GM13976 (cell line): ENCODE measurements around the gene C19orf12.

ENCODE experiments used
- DNase-seq: peaks from one replicate; pipeline ENCODE4 v3.0.0; 2012; ENCODE audit warnings: low spot score
- in situ Hi-C: fragments of 300-500 bp; cut with MboI; formaldehyde crosslinking; loops from one replicate; pipeline ENCODE4 v1.12.0; 2022; ENCODE audit warnings: low sequenced_read_pairs, mixed read lengths, inconsistent platforms; ENCODE audit not compliant: unreplicated experiment
- TF ChIP-seq, protein P1 (sequence below): IDR thresholded peaks from 2 replicates; pipeline ENCODE4 v1.5.1; 2012; ENCODE audit warnings: borderline replicate concordance, mild to moderate bottlenecking; ENCODE audit not compliant: insufficient read depth; ENCODE audit errors: extremely low read depth, missing control alignments, control extremely low read depth

Gene C19orf12

DNA sequence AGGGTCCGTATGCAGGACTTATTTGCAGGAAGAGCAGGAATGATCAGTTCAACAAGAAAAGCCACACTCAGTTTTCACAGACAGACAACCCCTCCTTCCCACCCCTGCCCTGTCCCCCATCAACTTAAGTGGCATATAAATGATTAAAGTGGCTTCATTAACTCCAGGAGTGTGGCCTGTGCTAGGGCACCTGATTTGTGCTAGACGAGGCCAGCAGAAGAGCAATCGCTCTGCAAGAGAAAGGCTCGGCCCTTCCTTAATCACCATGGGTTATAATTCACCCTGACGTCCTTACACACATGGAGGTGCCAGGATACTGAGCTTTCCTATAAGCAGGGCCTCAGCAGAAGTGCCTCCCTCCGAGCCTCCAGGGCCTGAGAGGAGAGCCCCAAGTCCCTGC is 14.6 kb downstream of the C19orf12 start:
- in situ Hi-C loops: no loop called here
- TF ChIP-seq, protein P1, sequence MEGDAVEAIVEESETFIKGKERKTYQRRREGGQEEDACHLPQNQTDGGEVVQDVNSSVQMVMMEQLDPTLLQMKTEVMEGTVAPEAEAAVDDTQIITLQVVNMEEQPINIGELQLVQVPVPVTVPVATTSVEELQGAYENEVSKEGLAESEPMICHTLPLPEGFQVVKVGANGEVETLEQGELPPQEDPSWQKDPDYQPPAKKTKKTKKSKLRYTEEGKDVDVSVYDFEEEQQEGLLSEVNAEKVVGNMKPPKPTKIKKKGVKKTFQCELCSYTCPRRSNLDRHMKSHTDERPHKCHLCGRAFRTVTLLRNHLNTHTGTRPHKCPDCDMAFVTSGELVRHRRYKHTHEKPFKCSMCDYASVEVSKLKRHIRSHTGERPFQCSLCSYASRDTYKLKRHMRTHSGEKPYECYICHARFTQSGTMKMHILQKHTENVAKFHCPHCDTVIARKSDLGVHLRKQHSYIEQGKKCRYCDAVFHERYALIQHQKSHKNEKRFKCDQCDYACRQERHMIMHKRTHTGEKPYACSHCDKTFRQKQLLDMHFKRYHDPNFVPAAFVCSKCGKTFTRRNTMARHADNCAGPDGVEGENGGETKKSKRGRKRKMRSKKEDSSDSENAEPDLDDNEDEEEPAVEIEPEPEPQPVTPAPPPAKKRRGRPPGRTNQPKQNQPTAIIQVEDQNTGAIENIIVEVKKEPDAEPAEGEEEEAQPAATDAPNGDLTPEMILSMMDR: no peak
- DNase-seq: no peak

DNA sequence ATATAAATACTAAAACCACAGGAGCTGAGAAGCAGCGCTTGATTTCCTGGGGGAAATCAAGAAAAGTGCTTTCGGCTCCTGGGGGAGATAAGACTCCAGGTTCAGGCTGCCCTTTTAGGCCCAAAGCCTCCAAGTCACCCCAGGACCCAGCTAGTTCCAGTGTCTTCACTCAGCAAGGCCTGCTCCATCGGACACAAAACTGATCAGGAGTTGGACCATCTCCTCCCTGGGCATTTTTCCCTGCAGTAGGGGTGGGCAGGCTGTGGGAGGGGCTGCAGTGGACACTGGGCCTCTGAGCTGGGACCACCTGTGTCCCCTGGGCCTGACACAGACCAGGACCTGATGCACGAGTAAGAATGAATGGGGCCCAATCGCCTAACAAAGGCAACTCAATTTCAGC is 15.2 kb downstream of the C19orf12 start:
- TF ChIP-seq, protein P1: no peak
- no peak for DNase-seq
- in situ Hi-C loops: no loop called here

DNA sequence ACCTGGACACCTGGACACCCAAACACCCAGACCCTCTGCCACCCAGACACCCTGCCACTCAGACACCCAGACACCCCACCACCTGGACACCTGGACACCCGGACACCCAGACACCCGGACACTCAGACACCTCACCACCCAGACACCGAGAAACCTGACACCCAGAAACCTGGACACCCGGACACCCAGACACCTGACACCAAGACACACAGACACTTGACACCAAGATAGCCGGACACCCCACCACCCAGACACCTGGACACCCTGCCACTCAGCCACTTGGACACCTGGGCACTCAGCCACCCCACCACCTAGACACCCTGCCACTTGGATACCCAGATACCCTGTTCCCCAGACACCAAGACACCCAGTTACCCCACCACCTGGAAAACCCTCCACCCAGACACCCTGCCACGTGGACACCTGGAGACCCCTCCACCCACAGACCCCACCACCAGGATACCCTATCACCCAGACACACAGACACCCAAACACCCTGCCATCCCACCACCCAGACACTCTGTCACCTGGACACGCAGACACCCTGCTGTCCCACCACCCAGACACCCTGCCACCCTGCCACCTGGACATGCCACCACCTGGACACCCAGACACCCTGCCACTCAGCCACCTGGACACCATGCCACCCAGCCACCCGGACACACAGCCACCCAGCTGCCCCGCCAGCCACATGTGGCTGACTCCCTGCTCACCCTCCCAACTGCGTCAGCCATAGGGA is 17.4 kb downstream of the C19orf12 start:
- in situ Hi-C loops: no loop called here
- DNase-seq: no peak

DNA sequence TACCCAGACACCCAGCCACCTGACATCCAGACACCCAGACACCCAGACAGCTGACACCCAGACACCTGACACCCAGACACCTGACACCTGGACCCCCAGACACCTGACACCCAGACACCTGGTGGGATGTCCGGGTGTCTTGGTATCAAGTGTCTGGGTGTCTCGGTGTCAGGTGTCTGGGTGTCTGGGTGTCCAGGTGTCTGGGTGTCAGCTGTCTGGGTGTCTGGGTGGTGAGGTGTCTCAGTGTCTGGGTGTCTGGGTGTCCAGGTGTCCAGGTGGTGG is 18.6 kb downstream of the C19orf12 start:
- DNase-seq: no peak
- TF ChIP-seq, protein P1: no peak
- in situ Hi-C loops: no loop called here

More for the DNA sequence above, 17.4 kb downstream of the C19orf12 start:
- TF ChIP-seq, protein P1: no peak

DNA sequence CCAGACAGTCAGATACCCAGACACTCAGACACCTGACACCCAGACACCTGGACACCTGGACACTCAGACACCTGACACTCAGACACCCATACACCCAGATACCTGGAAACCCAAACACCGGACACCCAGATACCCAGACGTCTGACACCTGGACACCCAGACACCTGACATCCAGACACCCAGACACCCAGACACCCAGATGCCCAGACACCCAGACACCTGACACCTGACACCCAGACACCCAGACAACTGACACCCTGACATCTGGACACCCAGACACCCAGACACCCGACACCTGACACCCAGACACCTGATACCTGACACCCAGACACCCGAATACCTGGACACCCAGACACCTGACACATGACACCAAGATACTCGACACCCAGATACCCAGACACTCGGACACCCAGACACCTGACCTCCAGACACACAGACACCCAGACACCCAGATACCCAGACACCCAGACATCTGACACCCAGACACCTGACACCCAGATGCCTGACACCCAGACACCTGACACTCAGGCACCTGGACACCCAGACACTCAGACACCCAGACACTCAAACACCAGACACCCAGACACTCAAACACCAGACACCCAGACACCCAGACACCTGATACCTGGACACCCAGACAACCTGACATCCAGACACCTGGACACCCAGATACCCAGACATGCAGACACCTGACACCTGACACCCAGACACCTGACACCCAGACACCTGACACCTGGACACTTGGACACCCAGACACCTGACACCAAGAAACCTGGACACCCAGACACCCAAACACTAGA is 19.1 kb downstream of the C19orf12 start:
- in situ Hi-C loops: no loop called here
- DNase-seq: no peak
- TF ChIP-seq, protein P1: no peak

DNA sequence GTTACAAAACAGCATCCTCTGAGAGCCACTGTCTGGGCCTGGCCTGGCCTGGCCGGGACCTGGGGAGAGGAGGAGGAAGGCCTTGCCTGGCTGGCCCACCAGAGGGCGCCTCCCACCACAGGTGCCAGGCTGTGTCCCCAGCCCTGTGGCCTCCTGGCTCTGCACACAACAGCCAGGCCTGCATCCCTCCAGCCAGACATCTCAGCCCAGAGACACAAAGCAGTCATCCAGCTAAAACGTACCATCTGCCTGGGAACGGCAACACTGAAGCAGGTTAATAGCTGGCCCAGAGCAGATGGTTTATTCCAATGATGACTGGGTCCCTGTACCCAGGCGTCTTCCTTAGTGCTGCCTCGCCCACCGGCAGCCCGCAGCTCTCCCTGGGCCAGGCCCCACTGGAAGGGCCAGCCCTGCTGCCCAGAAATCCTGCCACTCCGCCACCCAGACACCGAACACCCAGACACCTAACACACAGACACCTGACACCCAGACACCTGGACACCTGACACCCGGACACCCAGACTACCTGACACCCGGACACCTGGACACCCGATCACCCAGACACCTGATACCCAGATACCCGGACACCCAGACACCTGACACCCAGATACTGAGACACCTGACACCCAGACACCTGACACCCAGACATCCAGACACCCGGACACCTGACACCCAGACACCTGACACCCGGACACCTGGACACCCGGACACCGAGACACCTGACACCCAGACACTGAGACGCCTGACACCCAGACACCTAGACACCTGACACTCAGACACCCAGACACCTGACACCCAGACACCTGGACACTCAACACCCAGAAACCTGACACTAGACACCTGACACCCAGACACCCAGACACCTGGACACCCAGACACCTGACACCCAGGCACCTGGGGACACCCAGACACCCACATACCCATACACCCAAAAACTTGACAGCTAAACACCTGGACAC is 20.1 kb downstream of the C19orf12 start:
- peak; percentile 88 for DNase-seq
- in situ Hi-C loops: no loop called here

More for the DNA sequence above, 20.1 kb downstream of the C19orf12 start:
- TF ChIP-seq, protein P1: peak; percentile 92
